ENCODE data around the gene CACNA1B. TPM values are rescaled to one million over a fixed set of nuclear protein-coding genes. Genes with fewer than 3 reads are reported as not detected.

The CACNA1B gene
- total RNA-seq, 1 experiment from 2014 or later, result 7.8 TPM

- Histone ChIP-seq H2BK120ac (ENCODE audit: low read depth, low read length, poor library complexity, severe bottlenecking) (no peak overlapping the region), H4K91ac (ENCODE audit: insufficient read length, low read depth, low read length) (no peak overlapping the region)
Observed at GRCh38 chr9:138100711-138101350, 223.2 kb downstream of the CACNA1B start.

More at GRCh38 chr9:138100711-138101350, 223.2 kb downstream of the CACNA1B start:
- no peaks in the 10 kb centered on the region for H3K79me2 ChIP-seq (ENCODE audit: insufficient read depth, low read length)
- H4K20me1 ChIP-seq (ENCODE audit: control insufficient read depth, insufficient read depth, insufficient read length), result no peaks in the 10 kb centered on the region
- H3T11ph ChIP-seq (ENCODE audit: low read length), result no peak overlapping the region
- no peak overlapping the region for H3K4ac ChIP-seq (ENCODE audit: low read depth, low read length)
- no peaks in the 10 kb centered on the region for H3K4me1 ChIP-seq (ENCODE audit: insufficient read depth, low read length)
- H3K14ac ChIP-seq (ENCODE audit: insufficient read depth, low read length), result no peak overlapping the region
- no peak overlapping the region for H2BK5ac ChIP-seq (ENCODE audit: insufficient read length, low read length)
- TF ChIP-seq CTCF (conservative IDR thresholded peaks at IDR 0.05), result peak; percentile 69
- no peak overlapping the region for H2AFZ ChIP-seq (ENCODE audit: low read length)
- H2BK12ac ChIP-seq (ENCODE audit: insufficient read length, low read depth, low read length), result no peak overlapping the region
- H3K27ac Mint-ChIP-seq, result no peak overlapping the region
- no peak overlapping the region for H3K23ac ChIP-seq (ENCODE audit: insufficient read length, low read depth, low read length)
- H3K23me2 ChIP-seq (ENCODE audit: insufficient read length, low read depth, low read length, poor library complexity, severe bottlenecking), result no peaks in the 10 kb centered on the region
- no peak overlapping the region for H3K56ac ChIP-seq (ENCODE audit: insufficient read length, low read depth, low read length)
- H3K9ac ChIP-seq (ENCODE audit: extremely low read depth, insufficient read length, low read length), result no peak overlapping the region
- H3K4me2 ChIP-seq (ENCODE audit: insufficient read depth, insufficient read length, low read length), result no peak overlapping the region
- no peak overlapping the region for H2BK15ac ChIP-seq (ENCODE audit: low read depth, low read length)
- peaks cover 0 to 11% of the 10 kb centered on the region in 2 experiments; a peak in 2 of 5 replicates for H3K9me3 Mint-ChIP-seq
- H3K4me3 Mint-ChIP-seq, result no peak overlapping the region; a peak in 1 of 5 replicates
- no peak overlapping the region for H2BK20ac ChIP-seq (ENCODE audit: low read depth, low read length, poor library complexity, severe bottlenecking)
- no peaks in the 10 kb centered on the region for H3K79me1 ChIP-seq (ENCODE audit: insufficient read depth, low read depth, low read length, poor library complexity, severe bottlenecking)
- no peaks in the 10 kb centered on the region for H3K27me3 Mint-ChIP-seq (ENCODE audit: low read depth)
- no peak overlapping the region for H3K27ac ChIP-seq (ENCODE audit: insufficient read length, low read depth, low read length)
- H3K4me1 Mint-ChIP-seq, result peaks cover 5 to 6% of the 10 kb centered on the region in 2 experiments; a peak in 3 of 4 replicates
- H3K9me3 ChIP-seq (ENCODE audit: control insufficient read depth, low read depth, low read length), result no peaks in the 10 kb centered on the region
- no peaks in the 10 kb centered on the region for H3K27me3 ChIP-seq (ENCODE audit: insufficient read depth, low read length)
- H2AK5ac ChIP-seq (ENCODE audit: insufficient read length, low read length), result no peak overlapping the region
- DNase-seq, result peak; percentile 44
- H3K18ac ChIP-seq (ENCODE audit: insufficient read length, low read depth, low read length), result no peak overlapping the region
- no CpG with 5 or more reads among the region's 30 CpGs for WGBS (ENCODE audit: extremely low coverage, insufficient read length, low lambda C conversion rate)
- H3K36me3 Mint-ChIP-seq (ENCODE audit: insufficient read depth in 1 of 3, low read depth in 3 of 3), result peaks cover 6 to 15% (median 10%) of the 10 kb centered on the region in 3 experiments; a peak in 6 of 7 replicates
- H4K8ac ChIP-seq (replicated peaks; ENCODE audit: insufficient read length, low read depth, low read length), result no peak overlapping the region
- H4K5ac ChIP-seq (ENCODE audit: insufficient read length, low read depth, low read length), result no peak overlapping the region
